HL-60 (cell line): ENCODE data around the gene SLC22A25.

Source experiments
- CTCF ChIP-seq: IDR thresholded peaks from one replicate; pipeline ENCODE4 v1.5.1; 2011; ENCODE audit warnings: low read length, control low read depth, inconsistent platforms; ENCODE audit not compliant: insufficient read depth
- GABPA ChIP-seq: IDR thresholded peaks from 2 replicates; pipeline ENCODE4 v1.6.1; 2012; ENCODE audit warnings: low read depth
- POLR2AphosphoS5 ChIP-seq: IDR thresholded peaks from 2 replicates; pipeline ENCODE4 v1.6.1; 2012; ENCODE audit warnings: low read depth
- REST ChIP-seq: IDR thresholded peaks from 2 replicates; pipeline ENCODE4 v1.6.1; 2012; ENCODE audit warnings: low read depth; ENCODE audit not compliant: insufficient replicate concordance

- no peak for TF ChIP-seq REST
- TF ChIP-seq CTCF = no peak
- TF ChIP-seq POLR2AphosphoS5 = no peak
- TF ChIP-seq GABPA = no peak
Observed at GRCh38 chr11:63273685-63274084, 30.3 kb upstream of the SLC22A25 start.
